GM19324 (cell line): ENCODE results near the gene MGLL.
"Not testable (repeated sequence)": the region's sequence is repeated elsewhere in the genome, so short reads cannot be mapped to it uniquely, and the experiment has no call there.

Source experiments
- ATAC-seq: cut with Tn5 transposase; IDR thresholded peaks from one replicate; pipeline ENCODE4 v1.9.1; 2021; ENCODE audit warnings: mild to moderate bottlenecking, moderate library complexity; ENCODE audit not compliant: unreplicated experiment, low FRiP score

Gene MGLL

DNA sequence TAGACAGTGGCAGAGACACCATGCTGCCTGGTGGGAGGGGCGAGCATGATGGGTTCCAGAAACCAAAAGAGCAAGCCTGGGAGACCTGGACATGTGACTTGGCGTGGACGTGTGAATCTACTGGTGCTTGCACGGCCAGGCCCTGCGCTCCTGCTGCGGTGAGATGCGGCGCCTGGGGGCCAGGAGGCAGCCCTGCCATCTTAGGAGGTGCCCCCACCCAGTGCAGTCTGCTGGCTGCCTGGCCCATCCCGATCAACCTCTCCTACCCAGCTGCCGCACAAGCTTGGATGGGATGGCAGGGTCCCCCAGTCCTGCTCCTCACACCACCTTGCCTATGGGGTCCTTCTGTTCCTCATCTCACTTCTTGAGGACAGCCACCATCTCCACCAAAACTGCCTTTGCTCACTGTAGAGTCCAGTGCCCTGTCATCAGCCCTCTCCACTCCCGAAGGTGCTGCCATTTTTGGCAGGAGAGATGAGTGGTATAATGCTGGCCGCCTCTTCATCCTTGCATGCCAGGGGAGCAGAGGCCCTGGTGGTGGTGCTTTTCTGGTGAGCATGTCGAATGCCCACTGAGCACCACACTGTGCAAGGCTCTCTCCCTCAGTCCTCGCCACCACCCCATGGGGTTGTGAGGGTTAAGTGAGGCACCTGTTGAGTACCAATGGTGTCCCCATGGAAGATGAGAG lies 152.6 kb downstream of the MGLL start:
- ATAC-seq: no peak

DNA sequence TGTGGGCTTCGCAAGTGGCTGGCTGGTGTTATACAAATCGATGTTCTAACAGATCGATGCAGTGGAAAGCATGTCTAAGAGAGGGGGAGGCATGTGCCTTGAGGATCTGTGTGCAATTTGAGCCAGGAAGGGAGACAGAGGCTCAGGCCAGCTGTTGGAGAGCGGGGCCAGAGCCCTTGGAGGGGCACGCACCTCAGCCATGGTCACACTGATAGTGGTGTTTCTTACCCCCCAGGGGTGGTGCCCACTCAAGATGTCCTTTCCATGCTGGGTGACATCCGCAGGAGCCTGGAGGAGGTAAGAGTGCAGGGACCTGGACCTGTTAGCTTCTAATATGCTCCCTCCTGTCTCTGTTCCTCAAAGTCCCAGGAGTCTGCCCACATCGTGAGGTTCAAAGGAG lies 153.4 kb downstream of the MGLL start:
- ATAC-seq: no peak

DNA sequence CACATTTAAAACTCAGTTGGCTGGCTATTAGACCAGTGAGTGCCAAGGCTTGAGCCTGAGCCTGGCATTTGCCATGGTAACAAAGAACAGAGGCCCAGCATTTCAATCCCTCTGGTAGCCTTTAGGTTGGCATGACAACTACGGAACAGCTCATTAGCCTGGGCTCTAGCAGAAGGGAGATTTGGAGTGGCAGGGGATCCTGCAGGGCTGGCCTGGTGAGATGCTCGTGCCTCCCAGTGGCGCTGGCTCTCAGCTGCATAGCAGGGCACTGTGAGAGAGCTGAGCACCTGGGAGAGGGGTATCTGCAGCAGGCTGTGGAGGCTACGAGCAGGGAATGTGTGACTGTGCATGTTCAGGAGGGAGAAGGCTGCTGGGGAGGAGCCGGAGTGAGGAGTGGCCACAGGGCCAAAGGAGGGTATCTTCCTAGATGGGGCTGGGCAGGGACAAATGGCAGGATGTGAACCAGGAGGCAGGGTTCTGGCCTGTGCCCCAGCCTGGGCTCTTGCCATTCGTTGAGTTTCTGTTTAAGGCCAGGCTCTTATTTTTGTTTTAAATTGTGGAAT lies 155.1 kb downstream of the MGLL start:
- no peak for ATAC-seq

GRCh38 chr3:127666676-127667075 lies 155.6 kb downstream of the MGLL start:
- ATAC-seq: no peak

DNA sequence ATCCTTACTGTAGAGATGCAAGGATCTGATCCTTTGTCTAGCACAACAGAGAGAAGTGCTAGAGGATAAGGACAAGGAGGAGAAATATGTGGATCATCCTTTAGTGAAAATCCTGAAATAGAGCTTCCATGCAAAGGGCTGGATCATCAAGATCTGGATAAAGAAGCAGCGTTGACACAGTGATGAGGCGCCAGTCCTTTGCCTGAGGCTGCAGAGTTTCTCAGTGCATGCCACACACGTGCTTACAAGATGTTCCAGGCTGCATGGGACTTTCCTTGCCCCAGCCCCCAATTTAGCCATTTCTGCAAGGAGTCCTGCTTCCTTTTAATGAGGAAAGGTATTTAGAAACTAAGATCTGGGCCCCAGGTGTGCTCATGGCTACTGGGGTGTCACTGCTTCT lies 156.7 kb downstream of the MGLL start:
- no peak for ATAC-seq

DNA sequence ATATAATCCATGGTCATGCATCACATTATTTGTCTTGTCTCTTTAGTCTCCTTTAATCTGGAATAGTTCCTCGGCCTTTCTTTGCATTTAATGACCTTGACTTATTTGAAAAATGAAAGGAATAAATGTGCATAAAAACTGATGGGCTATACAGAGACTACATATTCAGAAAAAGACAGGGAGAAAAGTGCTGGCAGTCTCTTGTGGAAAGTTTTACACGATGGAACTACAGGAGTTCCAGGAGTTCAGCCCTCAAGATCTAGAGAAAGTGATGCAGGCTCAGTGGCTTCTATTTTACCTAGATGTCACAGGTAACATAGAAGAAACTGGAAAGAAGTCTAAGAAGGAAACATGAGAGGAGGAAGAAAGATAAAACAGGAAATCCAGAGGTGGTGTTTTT lies 157.2 kb downstream of the MGLL start:
- no peak for ATAC-seq

GRCh38 chr3:127663151-127663550 lies 159.2 kb downstream of the MGLL start:
- no peak for ATAC-seq

GRCh38 chr3:127662001-127662469 lies 160.3 kb downstream of the MGLL start:
- no peak for ATAC-seq

DNA sequence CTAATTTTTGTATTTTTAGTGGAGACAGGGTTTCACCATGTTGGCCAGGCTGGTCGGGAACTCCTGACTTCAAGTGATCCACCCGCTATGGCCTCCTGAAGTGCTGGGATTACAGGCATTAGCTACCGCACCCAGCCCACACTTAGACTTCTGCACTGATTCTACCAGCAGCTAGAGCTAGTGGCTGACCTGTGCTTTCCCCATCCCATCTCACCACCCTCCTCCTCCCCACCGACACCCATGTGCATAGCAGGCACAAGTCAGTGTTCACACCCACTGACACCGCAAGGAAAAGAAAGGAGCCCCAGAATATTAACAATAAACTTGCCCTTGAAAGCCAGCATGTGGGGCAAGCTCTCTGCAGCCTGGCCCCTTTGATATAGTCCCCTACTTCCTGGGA lies 160.7 kb downstream of the MGLL start:
- no peak for ATAC-seq

- ATAC-seq: no peak
These were observed 161.6 kb downstream of the MGLL start for GRCh38 chr3:127660621-127661251.

GRCh38 chr3:127658234-127658633 lies 164.1 kb downstream of the MGLL start:
- ATAC-seq: no peak

DNA sequence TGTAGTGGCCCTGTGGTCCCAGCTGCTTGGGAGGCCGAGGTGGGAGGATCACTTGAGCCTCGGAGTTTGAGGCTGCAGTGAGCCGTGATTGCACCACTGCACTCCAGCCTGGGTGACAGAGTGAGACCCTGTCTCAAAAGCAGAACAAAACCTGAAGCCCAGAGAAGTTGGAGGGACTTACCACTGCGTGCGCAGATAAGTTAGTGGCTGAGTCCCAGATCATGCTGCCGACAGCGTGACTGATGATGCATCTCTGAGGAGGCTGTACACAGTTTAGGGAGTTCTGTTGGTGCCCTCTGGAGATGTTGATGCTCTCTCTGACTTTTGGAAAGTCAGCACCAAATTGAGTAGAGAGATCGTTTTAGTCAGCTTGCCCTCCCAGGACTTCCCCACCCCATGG lies 165.4 kb downstream of the MGLL start:
- no peak for ATAC-seq

- no peak for ATAC-seq
These were observed 166.7 kb downstream of the MGLL start for GRCh38 chr3:127655641-127656040.

- not testable (repeated sequence) for ATAC-seq
These were observed 167.3 kb downstream of the MGLL start for GRCh38 chr3:127654993-127655392.

DNA sequence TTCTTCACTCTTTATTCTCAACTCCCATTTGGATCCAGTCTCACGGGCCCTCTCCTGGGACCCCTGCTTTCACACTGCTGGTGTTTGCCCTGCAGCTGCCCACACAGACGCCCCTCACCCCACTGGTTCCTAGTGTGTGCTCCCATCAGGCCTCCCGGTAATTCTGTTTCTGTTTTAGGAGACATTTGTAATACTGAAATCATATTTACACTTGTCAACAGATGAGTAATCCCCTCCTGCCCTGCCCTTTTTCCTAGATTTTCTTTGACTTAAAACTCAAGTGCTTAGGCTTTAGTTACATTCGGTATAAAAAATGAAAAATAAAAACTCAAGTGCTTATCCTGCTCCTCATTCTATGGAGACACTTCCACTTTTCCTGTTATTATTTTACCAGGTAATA lies 167.9 kb downstream of the MGLL start:
- ATAC-seq: no peak

DNA sequence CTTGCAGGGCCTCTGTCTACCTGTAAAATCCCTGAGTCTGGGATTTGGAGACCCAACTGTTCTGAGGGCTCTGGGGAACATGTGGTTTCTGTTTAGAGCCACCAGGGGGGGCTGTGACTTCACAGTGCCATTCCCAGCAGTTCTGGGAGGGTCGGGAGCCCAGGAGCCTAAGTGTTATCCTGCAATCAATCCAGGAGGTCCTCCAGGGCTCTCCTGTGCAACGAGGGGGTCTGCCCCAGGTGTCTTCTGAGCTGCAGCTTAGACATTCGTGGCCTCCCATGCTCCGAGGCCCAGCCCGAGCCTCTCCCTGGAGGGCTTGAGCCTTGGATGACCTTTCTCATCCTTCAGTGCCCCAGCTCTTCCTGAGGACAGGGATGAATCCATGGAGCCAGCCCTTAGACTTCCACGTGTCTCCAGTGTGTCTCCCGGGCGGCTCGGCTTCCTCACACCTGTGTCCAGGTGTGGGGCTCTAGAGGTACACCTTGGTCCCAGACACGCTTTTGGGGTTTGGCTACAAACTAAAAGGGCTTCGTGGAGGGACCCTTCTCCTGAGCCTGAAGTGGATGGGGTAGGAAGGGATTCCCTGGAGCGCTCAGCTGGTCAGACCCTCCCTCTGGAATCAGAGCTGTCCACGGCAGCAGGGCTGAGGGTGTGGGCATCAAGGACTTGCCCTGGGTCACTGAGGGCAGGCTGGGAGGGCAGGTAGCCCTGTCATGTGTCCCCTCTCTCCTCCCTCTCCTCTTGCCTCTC lies 169.9 kb downstream of the MGLL start:
- no peak for ATAC-seq

DNA sequence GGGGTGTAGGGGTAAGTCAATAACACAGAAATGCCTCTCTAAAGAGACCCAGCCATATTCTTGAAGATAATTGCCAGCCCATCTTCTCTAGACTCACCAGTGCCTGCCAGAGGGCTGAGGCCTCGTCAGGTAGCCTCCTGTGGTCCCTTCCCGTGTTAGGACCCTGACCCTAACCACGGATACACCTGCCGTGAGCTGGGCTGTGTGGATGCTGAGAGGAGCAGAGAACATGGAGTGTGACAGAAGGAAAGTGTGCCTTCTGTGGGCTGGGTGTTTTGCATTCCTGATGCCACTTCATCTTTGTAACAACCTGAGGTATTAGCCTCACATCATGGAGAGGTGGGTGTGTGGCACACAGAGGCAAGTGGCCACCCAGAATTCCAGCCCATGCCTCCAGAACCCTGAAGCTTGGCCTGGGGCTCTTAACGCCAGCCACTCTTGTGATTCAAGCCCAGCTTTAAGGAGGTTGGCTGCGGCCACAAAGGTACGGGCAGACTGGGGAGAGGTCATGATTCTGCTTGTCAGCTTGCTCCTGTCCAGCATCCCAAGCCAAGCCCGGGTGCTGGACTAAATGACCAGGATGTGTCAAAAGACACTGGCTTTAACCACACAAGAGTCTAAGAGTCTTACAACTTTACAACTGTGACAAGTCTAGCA lies 170.7 kb downstream of the MGLL start:
- ATAC-seq: no peak

DNA sequence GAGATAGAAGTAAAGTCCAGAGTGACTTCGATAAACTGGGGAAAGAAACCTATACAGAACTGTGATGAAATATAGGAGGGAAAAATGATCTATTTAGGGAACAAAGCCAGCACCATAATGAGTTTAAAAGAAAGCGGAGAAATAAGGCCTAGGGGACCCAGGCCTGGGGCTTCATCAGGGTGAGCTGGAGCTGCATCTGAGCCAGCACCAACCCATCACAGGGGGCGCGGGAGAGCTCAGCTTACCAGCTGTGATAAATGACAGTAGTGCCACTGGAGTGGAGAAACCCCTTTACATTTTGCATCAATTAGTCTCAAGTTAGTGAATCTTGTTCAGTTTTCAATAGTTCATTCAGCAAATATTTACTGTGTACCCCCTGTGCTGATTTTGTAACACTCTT lies 172.1 kb downstream of the MGLL start:
- no peak for ATAC-seq

DNA sequence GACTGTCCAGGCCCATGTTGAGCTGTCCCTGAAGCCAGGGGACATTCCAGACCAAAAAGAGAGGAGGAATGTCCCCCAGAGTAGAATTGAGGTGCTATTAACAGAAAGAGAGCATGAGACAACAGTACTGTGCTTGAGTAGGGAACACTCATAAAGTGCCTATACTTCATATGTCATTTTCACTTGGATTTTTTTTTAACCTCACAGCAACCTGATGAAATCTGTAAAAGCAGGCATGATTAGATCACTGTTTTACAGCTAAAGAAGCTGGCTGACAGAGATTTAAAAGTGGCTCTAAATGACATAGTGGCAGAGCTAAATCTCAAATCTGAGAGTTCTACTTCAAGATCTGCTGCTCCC lies 174.5 kb downstream of the MGLL start:
- ATAC-seq: no peak

- ATAC-seq: no peak
These were observed 175.0 kb downstream of the MGLL start for GRCh38 chr3:127647166-127647844.
